Measurements from ENCODE around the gene MDM4. TPM values are rescaled to one million over a fixed set of nuclear protein-coding genes. Genes with fewer than 3 reads are reported as not detected.

Gene MDM4
- total RNA-seq, 1 donor from 2014 or later, result 9.9 TPM

GRCh38 chr1:204600203-204600602 is 84.0 kb downstream of the MDM4 start:
- Histone ChIP-seq H3K9me3 (no peaks in the 10 kb centered on the region), H3K36me3 (no peaks in the 10 kb centered on the region), H3K4me1 (no peaks in the 10 kb centered on the region), H3K4me3 (no peak overlapping the region), H3K27me3 (no peaks in the 10 kb centered on the region), H3K27ac (no peak overlapping the region)
- TF ChIP-seq CTCF (IDR thresholded peaks at IDR 0.05), result no peak
- intact Hi-C loops (cut with DNase I), result no loop called here
- no peak for DNase-seq (ENCODE audit: low spot score in 2 of 2)

- H3K36me3 ChIP-seq, result no peaks in the 10 kb centered on the region
- no peak overlapping the region for H3K4me3 ChIP-seq
- intact Hi-C loops (cut with DNase I), result no loop called here
- H3K4me1 ChIP-seq, result no peaks in the 10 kb centered on the region
- no peak for TF ChIP-seq CTCF (IDR thresholded peaks at IDR 0.05)
- no peak overlapping the region for H3K27ac ChIP-seq
- no peaks in the 10 kb centered on the region for H3K27me3 ChIP-seq
- H3K9me3 ChIP-seq, result no peaks in the 10 kb centered on the region
- no peak for DNase-seq (ENCODE audit: low spot score in 2 of 2)
Measured at GRCh38 chr1:204600968-204601367, 84.8 kb downstream of the MDM4 start.

- no peaks in the 10 kb centered on the region for H3K27me3 ChIP-seq
- H3K9me3 ChIP-seq, result no peaks in the 10 kb centered on the region
- no peak overlapping the region for H3K4me3 ChIP-seq
- H3K4me1 ChIP-seq, result no peaks in the 10 kb centered on the region
- no peaks in the 10 kb centered on the region for H3K36me3 ChIP-seq
- intact Hi-C loops (cut with DNase I), result no loop called here
- no peak for TF ChIP-seq CTCF (IDR thresholded peaks at IDR 0.05)
- H3K27ac ChIP-seq, result no peak overlapping the region
- DNase-seq (ENCODE audit: low spot score in 2 of 2), result no peak
Measured at GRCh38 chr1:204602111-204602579, 85.9 kb downstream of the MDM4 start.

- no peak for DNase-seq (ENCODE audit: low spot score in 2 of 2)
- intact Hi-C loops (cut with DNase I), result no loop called here
- Histone ChIP-seq H3K36me3 (no peaks in the 10 kb centered on the region), H3K4me3 (no peak overlapping the region), H3K4me1 (no peaks in the 10 kb centered on the region), H3K9me3 (no peaks in the 10 kb centered on the region), H3K27ac (no peak overlapping the region), H3K27me3 (no peaks in the 10 kb centered on the region)
- TF ChIP-seq CTCF (IDR thresholded peaks at IDR 0.05), result no peak
Measured at GRCh38 chr1:204602871-204603542, 86.8 kb downstream of the MDM4 start.

GRCh38 chr1:204605791-204606190 is 89.6 kb downstream of the MDM4 start:
- no peaks in the 10 kb centered on the region for H3K9me3 ChIP-seq
- H3K36me3 ChIP-seq, result no peaks in the 10 kb centered on the region
- no peaks in the 10 kb centered on the region for H3K27me3 ChIP-seq
- no peak overlapping the region for H3K27ac ChIP-seq
- TF ChIP-seq CTCF (IDR thresholded peaks at IDR 0.05), result no peak
- intact Hi-C loops (cut with DNase I), result no loop called here
- no peaks in the 10 kb centered on the region for H3K4me1 ChIP-seq
- DNase-seq (ENCODE audit: low spot score in 2 of 2), result no peak
- no peak overlapping the region for H3K4me3 ChIP-seq

Other genes starting within 250 kb of the MDM4 start
- gene PLEKHA6, start 156.5 kb upstream of the MDM4 start, total RNA-seq, result 4.9 TPM
- 36.1 TPM for gene PPP1R15B, start 104.6 kb upstream of the MDM4 start, total RNA-seq
- 129 TPM for gene PIK3C2B, start 21.6 kb upstream of the MDM4 start, total RNA-seq
- 6.5 TPM for gene LRRN2, start 169.3 kb downstream of the MDM4 start, total RNA-seq